HG03439 (cell line): ENCODE results near the gene TBC1D24.
"Not testable (repeated sequence)": the region's sequence is repeated elsewhere in the genome, so short reads cannot be mapped to it uniquely, and the experiment has no call there.

Experiments used
- ATAC-seq: cut with Tn5 transposase; IDR thresholded peaks from one replicate; pipeline ENCODE4 v1.9.1; 2021; ENCODE audit warnings: mild to moderate bottlenecking, moderate library complexity; ENCODE audit not compliant: unreplicated experiment

Gene TBC1D24

GRCh38 chr16:2554709-2555425 lies 79.9 kb downstream of the TBC1D24 start:
- not testable (repeated sequence) for ATAC-seq
